ENCODE results near the gene TOB1. TPM values are rescaled to one million over a fixed set of nuclear protein-coding genes. Genes with fewer than 3 reads are reported as not detected.

The TOB1 gene
- total RNA-seq, 1 experiment from 2014 or later = 86.0 TPM

DNA sequence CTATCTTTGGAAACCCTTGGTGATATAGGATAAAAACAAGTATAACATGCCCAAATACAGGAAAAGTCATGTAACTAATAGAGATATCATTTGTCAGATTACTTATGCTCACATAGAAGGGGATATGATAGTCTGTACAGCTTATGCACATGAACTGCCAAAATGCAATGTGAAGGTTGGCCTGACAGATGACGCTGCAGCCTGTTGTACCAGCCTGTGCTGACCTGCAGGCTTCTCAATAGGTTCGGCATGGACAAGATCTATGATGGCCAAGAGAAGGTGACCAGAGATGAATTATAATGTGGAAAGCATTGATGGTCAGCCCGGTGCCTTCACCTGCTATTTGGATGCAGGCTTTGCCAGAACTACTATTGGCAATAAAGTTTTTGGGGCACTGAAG is 18.1 kb downstream of the TOB1 start:
- DNase-seq (ENCODE audit: low read depth, low spot score) (no peak), ATAC-seq (no peak)
- H3K9me3 ChIP-seq (ENCODE audit: control insufficient read depth in 1 of 2, insufficient read depth in 1 of 2, low read depth in 1 of 2, low read length in 2 of 2) = no peaks in the 10 kb centered on the region
- intact Hi-C loops (cut with micrococcal nuclease) = no loop called here
- no peaks in the 10 kb centered on the region for H4K20me1 ChIP-seq (ENCODE audit: insufficient read depth)
- H2AFZ ChIP-seq (ENCODE audit: low read depth, low read length, poor library complexity, severe bottlenecking) = no peak overlapping the region
- peak; percentile 44 for TF ChIP-seq RAD21 (IDR thresholded peaks at IDR 0.05; ENCODE audit: low read depth)
- TF ChIP-seq SP1 (IDR thresholded peaks at IDR 0.05; ENCODE audit: low read depth) = no peak
- H3K4me2 ChIP-seq (ENCODE audit: low read length) = no peak overlapping the region
- ChIA-PET POLR2A (interaction anchor here (1.4 kb wide), 1 partner anchor 18 kb away, joined by 6 read pairs; the partner anchor contains the start of gene TOB1), RAD21 (ENCODE audit: low non-redundant PET in 1 of 2, low total read pairs in 2 of 2, uncharacterized antibody in 2 of 2, unreplicated experiment in 2 of 2) (interaction anchor here (1.1 to 1.3 kb wide), 2 partner anchors 102 to 107 kb away, joined by 3 read pairs; no protein-coding TSS in a partner anchor), CTCF (interaction anchor here (1.2 to 1.5 kb wide), 4 partner anchors 15 to 108 kb away, joined by 3 to 4 read pairs (median 4); no protein-coding TSS in a partner anchor)
- H3K27ac ChIP-seq (ENCODE audit: low read depth, low read length) = no peak overlapping the region
- no peaks in the 10 kb centered on the region for H3K27me3 ChIP-seq (ENCODE audit: insufficient read depth, low read length)
- peaks cover 5 to 23% of the 10 kb centered on the region in 2 experiments for H3K4me1 ChIP-seq (ENCODE audit: control insufficient read depth in 1 of 2, insufficient read depth in 2 of 2, low read length in 2 of 2)
- H3K36me3 ChIP-seq (ENCODE audit: control insufficient read depth in 1 of 2, insufficient read depth in 2 of 2, low read length in 2 of 2) = no peaks in the 10 kb centered on the region
- no TSS peak for BruUV-seq (replicated peaks)
- no peak overlapping the region for H3K4me3 ChIP-seq (replicated peaks in 1 of 2; ENCODE audit: low read depth in 1 of 2, low read length in 2 of 2)
- H3K9me2 ChIP-seq (ENCODE audit: insufficient read depth) = no peaks in the 10 kb centered on the region
- no peaks in the 10 kb centered on the region for H3K79me2 ChIP-seq (ENCODE audit: insufficient read depth, low read length)
- no peak overlapping the region for H3K9ac ChIP-seq (ENCODE audit: low read length)

DNA sequence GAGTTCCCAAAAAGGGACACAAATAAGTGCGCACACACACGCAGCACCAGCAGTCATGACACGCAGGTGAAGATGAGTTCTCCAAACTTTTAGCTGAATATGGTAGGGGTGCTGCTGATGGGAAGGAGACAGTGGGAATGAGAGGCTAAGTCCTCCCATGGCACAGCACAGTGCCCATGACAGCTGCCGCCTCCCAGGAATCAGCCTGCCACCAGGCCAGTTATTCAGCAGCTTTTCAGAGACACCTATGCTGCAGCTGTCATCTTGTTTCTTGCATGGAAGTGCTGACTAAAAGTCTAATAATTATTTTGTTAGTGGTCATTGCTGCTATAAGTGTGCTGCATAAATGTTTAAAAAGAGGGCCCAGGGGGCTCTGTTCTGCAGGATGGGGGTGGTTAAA is 18.6 kb downstream of the TOB1 start:
- Histone ChIP-seq H3K36me3 (ENCODE audit: control insufficient read depth in 1 of 2, insufficient read depth in 2 of 2, low read length in 2 of 2) (no peaks in the 10 kb centered on the region), H2AFZ (ENCODE audit: low read depth, low read length, poor library complexity, severe bottlenecking) (no peak overlapping the region), H3K9me2 (ENCODE audit: insufficient read depth) (no peaks in the 10 kb centered on the region), H3K4me1 (ENCODE audit: control insufficient read depth in 1 of 2, insufficient read depth in 2 of 2, low read length in 2 of 2) (peaks cover 5 to 25% of the 10 kb centered on the region in 2 experiments), H3K79me2 (ENCODE audit: insufficient read depth, low read length) (no peaks in the 10 kb centered on the region), H4K20me1 (ENCODE audit: insufficient read depth) (no peaks in the 10 kb centered on the region), H3K27ac (ENCODE audit: low read depth, low read length) (no peak overlapping the region), H3K9ac (ENCODE audit: low read length) (no peak overlapping the region), H3K9me3 (ENCODE audit: control insufficient read depth in 1 of 2, insufficient read depth in 1 of 2, low read depth in 1 of 2, low read length in 2 of 2) (no peaks in the 10 kb centered on the region), H3K4me3 (replicated peaks in 1 of 2; ENCODE audit: low read depth in 1 of 2, low read length in 2 of 2) (no peak overlapping the region), H3K4me2 (ENCODE audit: low read length) (no peak overlapping the region), H3K27me3 (ENCODE audit: insufficient read depth, low read length) (no peaks in the 10 kb centered on the region)
- POLR2A ChIA-PET = interaction anchor here (0.7 to 1.4 kb wide), 2 partner anchors 19 to 55 kb away, joined by 5 to 6 read pairs; partner anchors contain the start of gene TOB1
- RAD21 ChIA-PET (ENCODE audit: low non-redundant PET in 1 of 2, low total read pairs in 2 of 2, uncharacterized antibody in 2 of 2, unreplicated experiment in 2 of 2) = interaction anchor here in 1 of 2 experiments (1.3 kb wide), 1 partner anchor 102 kb away, joined by 3 read pairs; no protein-coding TSS in a partner anchor
- intact Hi-C loops (cut with micrococcal nuclease) = no loop called here
- BruUV-seq (replicated peaks) = no TSS peak
- CTCF ChIA-PET = interaction anchor here (1.3 to 1.5 kb wide), 2 partner anchors 102 to 104 kb away, joined by 4 read pairs; no protein-coding TSS in a partner anchor
- no peak for ATAC-seq
- TF ChIP-seq ELF1 (IDR thresholded peaks at IDR 0.05; ENCODE audit: borderline replicate concordance, low read depth) (no peak), FOSL1 (IDR thresholded peaks at IDR 0.05; ENCODE audit: low read depth) (no peak), POLR2AphosphoS5 (IDR thresholded peaks at IDR 0.05; ENCODE audit: low read depth, low read length) (no peak), SRF (IDR thresholded peaks at IDR 0.05; ENCODE audit: low read depth) (no peak), EGR1 (IDR thresholded peaks at IDR 0.05; ENCODE audit: low read depth) (no peak), SIN3A (IDR thresholded peaks at IDR 0.05; ENCODE audit: low read depth) (no peak), EZH2 (IDR thresholded peaks at IDR 0.05) (no peak), SP1 (IDR thresholded peaks at IDR 0.05; ENCODE audit: low read depth) (no peak), CEBPB (IDR thresholded peaks at IDR 0.05; ENCODE audit: low read depth) (no peak), RAD21 (IDR thresholded peaks at IDR 0.05; ENCODE audit: low read depth) (no peak), ZFX (IDR thresholded peaks at IDR 0.05) (no peak), YY1 (IDR thresholded peaks at IDR 0.05; ENCODE audit: extremely low read depth, insufficient replicate concordance, low read depth, low read length) (no peak), CBX3 (IDR thresholded peaks at IDR 0.05; ENCODE audit: low read depth) (no peak)
- TF ChIP-seq, protein P1, sequence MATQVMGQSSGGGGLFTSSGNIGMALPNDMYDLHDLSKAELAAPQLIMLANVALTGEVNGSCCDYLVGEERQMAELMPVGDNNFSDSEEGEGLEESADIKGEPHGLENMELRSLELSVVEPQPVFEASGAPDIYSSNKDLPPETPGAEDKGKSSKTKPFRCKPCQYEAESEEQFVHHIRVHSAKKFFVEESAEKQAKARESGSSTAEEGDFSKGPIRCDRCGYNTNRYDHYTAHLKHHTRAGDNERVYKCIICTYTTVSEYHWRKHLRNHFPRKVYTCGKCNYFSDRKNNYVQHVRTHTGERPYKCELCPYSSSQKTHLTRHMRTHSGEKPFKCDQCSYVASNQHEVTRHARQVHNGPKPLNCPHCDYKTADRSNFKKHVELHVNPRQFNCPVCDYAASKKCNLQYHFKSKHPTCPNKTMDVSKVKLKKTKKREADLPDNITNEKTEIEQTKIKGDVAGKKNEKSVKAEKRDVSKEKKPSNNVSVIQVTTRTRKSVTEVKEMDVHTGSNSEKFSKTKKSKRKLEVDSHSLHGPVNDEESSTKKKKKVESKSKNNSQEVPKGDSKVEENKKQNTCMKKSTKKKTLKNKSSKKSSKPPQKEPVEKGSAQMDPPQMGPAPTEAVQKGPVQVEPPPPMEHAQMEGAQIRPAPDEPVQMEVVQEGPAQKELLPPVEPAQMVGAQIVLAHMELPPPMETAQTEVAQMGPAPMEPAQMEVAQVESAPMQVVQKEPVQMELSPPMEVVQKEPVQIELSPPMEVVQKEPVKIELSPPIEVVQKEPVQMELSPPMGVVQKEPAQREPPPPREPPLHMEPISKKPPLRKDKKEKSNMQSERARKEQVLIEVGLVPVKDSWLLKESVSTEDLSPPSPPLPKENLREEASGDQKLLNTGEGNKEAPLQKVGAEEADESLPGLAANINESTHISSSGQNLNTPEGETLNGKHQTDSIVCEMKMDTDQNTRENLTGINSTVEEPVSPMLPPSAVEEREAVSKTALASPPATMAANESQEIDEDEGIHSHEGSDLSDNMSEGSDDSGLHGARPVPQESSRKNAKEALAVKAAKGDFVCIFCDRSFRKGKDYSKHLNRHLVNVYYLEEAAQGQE (IDR thresholded peaks at IDR 0.05; ENCODE audit: low read depth) = no peak
- TF ChIP-seq, protein P2, sequence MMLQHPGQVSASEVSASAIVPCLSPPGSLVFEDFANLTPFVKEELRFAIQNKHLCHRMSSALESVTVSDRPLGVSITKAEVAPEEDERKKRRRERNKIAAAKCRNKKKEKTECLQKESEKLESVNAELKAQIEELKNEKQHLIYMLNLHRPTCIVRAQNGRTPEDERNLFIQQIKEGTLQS (IDR thresholded peaks at IDR 0.05) = no peak
- no peak for DNase-seq (ENCODE audit: low read depth, low spot score)
